T-helper 2 cell treated with Interferon-gamma antibody and Interleukin-4, amounts not matched to agents 5 μg/mL and 100 μg/mL, for 36 hours (primary cell): ENCODE results near the gene TMEM132D.

Experiments
- DNase-seq: peaks from one replicate; pipeline ENCODE4 v3.0.0; 2021; ENCODE audit warnings: low spot score
- H3K27ac Mint-ChIP-seq: one replicate; pipeline ENCODE4 v1.8.0; 2021; ENCODE audit warnings: mild to moderate bottlenecking, mixed read lengths
- H3K27me3 Mint-ChIP-seq: one replicate; pipeline ENCODE4 v1.8.0; 2021; ENCODE audit warnings: low read depth, mixed read lengths
- H3K36me3 Mint-ChIP-seq: one replicate; pipeline ENCODE4 v1.8.0; 2021; ENCODE audit warnings: low read depth, mixed read lengths
- H3K4me1 Mint-ChIP-seq: one replicate; pipeline ENCODE4 v1.8.0; 2021; ENCODE audit warnings: low read depth, mixed read lengths
- H3K4me3 Mint-ChIP-seq: one replicate; pipeline ENCODE4 v1.8.0; 2022; ENCODE audit warnings: mild to moderate bottlenecking, moderate library complexity, mixed read lengths
- H3K9me3 Mint-ChIP-seq: one replicate; pipeline ENCODE4 v1.8.0; 2021; ENCODE audit warnings: mixed read lengths

The TMEM132D gene

DNA sequence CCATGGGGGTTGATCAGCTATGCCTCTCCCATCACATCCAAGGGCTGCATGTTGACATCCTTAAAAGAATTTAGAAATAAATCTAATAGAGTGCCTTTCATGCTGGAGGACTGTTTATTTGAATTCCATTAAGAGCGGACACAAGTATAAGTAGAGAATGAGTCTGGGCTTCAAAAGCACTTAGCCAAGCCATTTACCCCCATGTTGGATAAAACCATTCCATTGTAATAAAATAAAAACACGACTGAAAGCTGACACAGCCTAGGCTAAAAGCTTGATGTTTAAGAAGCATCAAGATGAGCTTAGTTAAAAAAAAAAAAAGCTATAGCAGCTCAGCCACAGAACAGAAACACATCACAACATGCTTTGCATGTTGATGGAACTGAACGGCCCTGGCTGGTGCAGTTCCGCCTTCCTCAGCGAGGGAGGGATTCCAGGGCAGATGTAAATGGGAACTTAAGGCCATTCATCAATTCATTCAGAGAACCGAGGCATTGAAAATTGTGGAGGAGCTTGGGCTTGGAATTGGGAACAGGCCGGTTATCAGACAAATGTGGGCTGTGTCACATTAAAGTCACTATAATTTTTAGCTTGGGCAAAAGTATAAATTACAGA is 41.2 kb downstream of the TMEM132D start:
- no peak overlapping the region for H3K4me3 Mint-ChIP-seq
- peaks cover 23% of the 10 kb centered on the region for H3K9me3 Mint-ChIP-seq
- no peak for DNase-seq
- H3K4me1 Mint-ChIP-seq = no peaks in the 10 kb centered on the region
- H3K27ac Mint-ChIP-seq = no peak overlapping the region
- H3K36me3 Mint-ChIP-seq = no peaks in the 10 kb centered on the region
- H3K27me3 Mint-ChIP-seq = no peaks in the 10 kb centered on the region

GRCh38 chr12:129861951-129862350 is 41.9 kb downstream of the TMEM132D start:
- Mint-ChIP-seq H3K27me3 (no peaks in the 10 kb centered on the region), H3K9me3 (peaks cover 19% of the 10 kb centered on the region), H3K27ac (no peak overlapping the region), H3K4me1 (no peaks in the 10 kb centered on the region), H3K4me3 (no peak overlapping the region), H3K36me3 (no peaks in the 10 kb centered on the region)
- DNase-seq = no peak

DNA sequence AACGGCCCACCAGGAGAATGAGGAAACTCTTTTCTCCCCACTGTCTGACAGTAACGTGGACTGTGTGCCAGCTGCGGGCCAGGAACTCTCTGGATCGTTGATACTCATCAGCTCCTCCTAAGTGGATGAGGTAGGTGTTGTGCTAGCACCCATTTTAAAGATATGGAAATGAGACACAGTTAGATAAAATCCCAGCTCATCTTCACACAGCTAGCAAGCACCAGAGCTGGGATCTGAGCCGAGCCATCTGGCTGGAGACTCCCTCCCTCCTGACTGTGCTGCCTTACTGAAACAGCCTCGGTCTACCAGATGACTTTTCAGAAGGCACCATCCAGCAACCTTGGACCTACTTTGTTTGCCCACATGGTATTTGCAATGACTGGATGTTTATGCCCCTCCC is 49.2 kb downstream of the TMEM132D start:
- DNase-seq = no peak
- Mint-ChIP-seq H3K27me3 (no peaks in the 10 kb centered on the region), H3K4me1 (no peaks in the 10 kb centered on the region), H3K9me3 (no peaks in the 10 kb centered on the region), H3K36me3 (no peaks in the 10 kb centered on the region), H3K27ac (no peak overlapping the region), H3K4me3 (no peak overlapping the region)

DNA sequence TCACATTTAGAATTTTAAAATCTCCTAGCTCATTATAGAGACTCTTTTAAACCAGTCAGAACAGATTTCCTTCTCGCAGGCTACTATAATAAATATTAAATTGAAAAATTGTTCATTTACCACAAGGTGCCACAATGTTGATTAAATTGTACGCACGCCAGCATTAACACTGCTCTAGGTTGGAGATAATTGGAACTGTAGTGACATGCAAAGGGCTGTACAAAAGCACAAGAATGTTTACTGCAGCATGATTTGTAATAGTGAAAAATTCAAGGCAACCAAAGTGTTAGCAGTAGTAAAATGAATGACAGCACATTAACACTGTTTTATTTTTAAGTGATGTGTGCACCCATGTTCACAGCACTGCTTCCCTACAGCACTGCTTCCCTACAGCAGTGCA is 52.5 kb downstream of the TMEM132D start:
- Mint-ChIP-seq H3K27ac (no peak overlapping the region), H3K27me3 (no peaks in the 10 kb centered on the region), H3K4me3 (no peak overlapping the region), H3K36me3 (no peaks in the 10 kb centered on the region), H3K4me1 (no peaks in the 10 kb centered on the region), H3K9me3 (no peaks in the 10 kb centered on the region)
- DNase-seq = no peak

DNA sequence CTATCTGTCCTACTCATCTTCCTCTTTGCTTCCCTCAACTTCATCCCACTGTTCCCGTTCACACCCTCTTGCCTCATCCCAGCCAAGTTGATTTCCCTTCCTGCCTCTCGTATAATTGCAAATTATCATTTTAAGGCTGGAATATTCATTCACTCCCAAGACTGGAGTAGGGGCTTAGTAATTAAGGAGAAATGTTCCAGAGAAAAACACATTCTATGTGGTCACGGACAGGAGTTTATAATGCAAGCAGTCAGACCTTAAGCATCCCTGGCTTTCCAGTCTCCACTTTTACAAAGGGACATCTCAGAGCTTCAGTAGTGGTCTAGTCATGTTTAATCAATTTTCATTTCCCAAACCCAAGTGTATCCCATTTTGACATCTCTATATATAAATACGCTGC is 54.9 kb downstream of the TMEM132D start:
- DNase-seq = no peak
- no peaks in the 10 kb centered on the region for H3K9me3 Mint-ChIP-seq

DNA sequence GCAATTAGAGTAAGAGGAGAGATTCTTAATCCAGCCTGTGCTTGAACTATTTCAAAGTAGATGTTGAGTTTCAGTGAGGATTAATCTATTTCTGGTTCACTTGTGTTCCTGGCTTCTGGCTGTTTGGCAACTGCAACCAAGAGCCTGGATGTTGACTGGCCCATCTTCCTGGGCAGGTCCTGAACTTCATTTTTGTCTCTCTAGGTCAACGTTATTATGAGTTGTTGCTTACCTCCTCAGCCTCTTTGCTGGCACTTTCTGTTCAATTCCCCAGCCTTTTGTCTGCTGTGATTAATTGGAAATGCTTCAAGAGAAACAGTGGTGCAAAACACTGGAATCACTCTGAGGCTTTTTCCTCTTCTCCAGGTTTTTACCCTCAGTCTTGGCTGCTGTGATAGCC is 56.8 kb downstream of the TMEM132D start:
- no peak overlapping the region for H3K4me3 Mint-ChIP-seq
- no peak overlapping the region for H3K27ac Mint-ChIP-seq
- H3K9me3 Mint-ChIP-seq = no peaks in the 10 kb centered on the region
- H3K27me3 Mint-ChIP-seq = no peaks in the 10 kb centered on the region
- DNase-seq = no peak
- H3K36me3 Mint-ChIP-seq = no peaks in the 10 kb centered on the region
- no peaks in the 10 kb centered on the region for H3K4me1 Mint-ChIP-seq

More for the DNA sequence above, 54.9 kb downstream of the TMEM132D start:
- Mint-ChIP-seq H3K4me1 (no peaks in the 10 kb centered on the region), H3K4me3 (no peak overlapping the region), H3K27me3 (no peaks in the 10 kb centered on the region), H3K36me3 (no peaks in the 10 kb centered on the region), H3K27ac (no peak overlapping the region)

GRCh38 chr12:129844662-129845220 is 59.1 kb downstream of the TMEM132D start:
- no peak overlapping the region for H3K4me3 Mint-ChIP-seq
- no peak for DNase-seq
- no peaks in the 10 kb centered on the region for H3K4me1 Mint-ChIP-seq
- no peaks in the 10 kb centered on the region for H3K27me3 Mint-ChIP-seq
- H3K27ac Mint-ChIP-seq = no peak overlapping the region
- no peaks in the 10 kb centered on the region for H3K36me3 Mint-ChIP-seq
- no peaks in the 10 kb centered on the region for H3K9me3 Mint-ChIP-seq

DNA sequence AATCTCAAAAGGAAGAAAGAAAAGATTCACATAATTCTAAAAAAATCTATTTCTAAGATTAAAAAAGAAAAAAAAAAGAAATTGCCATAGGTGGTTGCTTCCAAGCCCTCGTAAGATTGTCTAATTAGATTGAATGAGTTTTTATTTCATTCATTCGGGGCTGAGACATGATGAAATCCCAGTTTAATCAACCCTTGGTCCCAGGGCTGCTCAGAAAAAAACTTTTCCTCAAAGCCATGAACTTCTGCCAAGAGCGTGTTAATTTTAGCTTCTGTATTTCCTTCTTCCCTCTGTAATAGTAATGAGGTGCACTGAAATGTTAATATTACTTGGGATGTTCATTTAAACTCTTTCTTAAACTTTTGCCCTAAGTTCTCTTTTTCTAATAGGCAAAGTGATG is 62.6 kb downstream of the TMEM132D start:
- no peak overlapping the region for H3K4me3 Mint-ChIP-seq
- no peaks in the 10 kb centered on the region for H3K27me3 Mint-ChIP-seq
- H3K36me3 Mint-ChIP-seq = no peaks in the 10 kb centered on the region
- H3K27ac Mint-ChIP-seq = no peak overlapping the region
- DNase-seq = no peak
- H3K9me3 Mint-ChIP-seq = no peaks in the 10 kb centered on the region
- H3K4me1 Mint-ChIP-seq = no peaks in the 10 kb centered on the region

DNA sequence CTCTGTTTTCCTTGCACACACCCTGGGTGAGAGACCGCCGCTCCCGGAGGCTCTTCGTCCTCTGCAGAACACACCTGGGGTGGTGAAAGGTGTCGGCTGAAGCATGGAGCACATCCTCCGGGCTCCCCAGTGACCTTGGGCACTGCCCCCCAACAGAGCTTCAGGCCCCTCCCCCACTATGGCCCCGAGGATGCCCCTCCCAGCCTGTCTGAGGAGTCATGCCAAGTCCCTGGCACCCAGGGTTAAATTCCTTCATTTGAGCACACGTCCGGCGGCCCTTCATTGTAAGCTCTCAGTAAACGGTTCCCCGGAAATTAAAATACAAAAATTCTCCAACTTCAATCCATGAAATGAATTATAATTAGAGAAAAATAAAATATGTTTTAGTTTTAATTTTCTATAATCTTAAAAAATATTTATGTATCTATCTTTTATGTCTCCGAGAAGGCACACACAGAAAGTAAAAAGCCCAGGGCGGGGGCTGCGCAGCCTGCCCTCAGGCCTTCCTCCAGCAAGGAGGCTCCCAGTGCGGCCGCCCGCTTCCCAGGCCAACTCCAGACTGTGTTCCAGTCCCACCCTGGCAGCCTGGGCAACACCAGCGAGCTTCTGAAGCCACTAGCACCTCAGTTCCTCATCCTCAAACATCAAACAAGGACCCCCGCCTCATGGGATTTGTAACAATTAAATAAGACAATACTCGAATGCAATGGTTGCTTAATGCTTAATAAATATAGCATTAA is 63.5 kb downstream of the TMEM132D start:
- no peaks in the 10 kb centered on the region for H3K27me3 Mint-ChIP-seq
- H3K4me3 Mint-ChIP-seq = no peak overlapping the region
- no peaks in the 10 kb centered on the region for H3K4me1 Mint-ChIP-seq
- no peaks in the 10 kb centered on the region for H3K9me3 Mint-ChIP-seq
- H3K36me3 Mint-ChIP-seq = no peaks in the 10 kb centered on the region
- DNase-seq = no peak
- H3K27ac Mint-ChIP-seq = no peak overlapping the region

GRCh38 chr12:129839679-129840078 is 64.1 kb downstream of the TMEM132D start:
- no peaks in the 10 kb centered on the region for H3K4me1 Mint-ChIP-seq
- no peak for DNase-seq
- no peaks in the 10 kb centered on the region for H3K36me3 Mint-ChIP-seq
- no peak overlapping the region for H3K27ac Mint-ChIP-seq
- peaks cover 3% of the 10 kb centered on the region for H3K9me3 Mint-ChIP-seq
- H3K27me3 Mint-ChIP-seq = no peaks in the 10 kb centered on the region
- no peak overlapping the region for H3K4me3 Mint-ChIP-seq

DNA sequence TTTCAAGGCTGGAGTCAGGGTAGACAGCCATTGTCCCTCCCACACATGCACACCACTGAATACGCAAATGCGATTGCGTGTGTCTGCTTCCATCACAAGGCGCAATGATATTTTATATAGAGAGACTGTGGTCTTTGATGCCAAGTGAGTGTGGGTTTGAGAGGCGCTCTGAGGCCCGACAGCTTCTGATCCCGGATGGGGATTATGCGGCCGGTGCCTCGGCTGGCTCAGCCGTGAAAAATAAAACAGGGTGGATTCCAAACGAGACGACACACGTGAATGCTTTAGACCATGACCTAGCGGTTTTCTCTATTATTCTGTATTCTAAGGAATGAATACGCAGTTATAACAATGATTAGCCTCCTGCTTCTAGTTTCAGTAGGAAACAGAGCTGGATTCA is 72.5 kb downstream of the TMEM132D start:
- H3K27me3 Mint-ChIP-seq = no peaks in the 10 kb centered on the region
- H3K36me3 Mint-ChIP-seq = no peaks in the 10 kb centered on the region
- H3K27ac Mint-ChIP-seq = no peak overlapping the region
- no peak overlapping the region for H3K4me3 Mint-ChIP-seq
- no peak for DNase-seq
- H3K4me1 Mint-ChIP-seq = no peaks in the 10 kb centered on the region
- H3K9me3 Mint-ChIP-seq = peaks cover 26% of the 10 kb centered on the region

- H3K27ac Mint-ChIP-seq = no peak overlapping the region
- H3K4me3 Mint-ChIP-seq = no peak overlapping the region
Measured at GRCh38 chr12:129830796-129831195, 73.0 kb downstream of the TMEM132D start.

DNA sequence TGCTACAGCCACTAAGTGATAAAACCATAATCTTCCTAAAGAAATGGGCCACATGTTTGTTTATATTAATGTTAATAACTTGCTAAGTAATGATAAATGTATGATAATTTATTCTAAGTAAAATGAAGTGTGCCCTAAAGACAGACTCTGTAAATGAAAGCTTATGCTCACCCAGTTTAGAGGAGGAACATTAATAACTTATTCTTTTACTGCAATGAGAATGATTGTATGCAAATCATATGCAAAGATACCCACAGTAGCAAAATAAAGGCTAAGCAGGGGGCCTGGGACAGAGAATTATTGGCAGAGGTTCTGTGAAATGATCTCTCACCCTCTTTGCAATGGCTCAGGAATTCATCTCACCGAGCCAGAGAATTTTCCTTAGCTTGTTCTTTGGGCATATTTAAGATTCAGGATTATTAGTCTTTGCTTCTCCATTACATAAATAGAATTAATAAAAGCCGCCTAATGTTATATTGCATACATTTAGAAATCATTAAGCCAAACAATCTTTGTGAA is 75.9 kb downstream of the TMEM132D start:
- H3K27me3 Mint-ChIP-seq = no peaks in the 10 kb centered on the region
- no peak overlapping the region for H3K4me3 Mint-ChIP-seq
- no peaks in the 10 kb centered on the region for H3K4me1 Mint-ChIP-seq
- no peaks in the 10 kb centered on the region for H3K36me3 Mint-ChIP-seq
- no peak overlapping the region for H3K27ac Mint-ChIP-seq
- DNase-seq = no peak
- peaks cover 23% of the 10 kb centered on the region for H3K9me3 Mint-ChIP-seq

More at GRCh38 chr12:129830796-129831195, 73.0 kb downstream of the TMEM132D start:
- no peaks in the 10 kb centered on the region for H3K4me1 Mint-ChIP-seq
- no peak for DNase-seq
- no peaks in the 10 kb centered on the region for H3K27me3 Mint-ChIP-seq
- no peaks in the 10 kb centered on the region for H3K36me3 Mint-ChIP-seq
- peaks cover 26% of the 10 kb centered on the region for H3K9me3 Mint-ChIP-seq

GRCh38 chr12:129827102-129827865 is 76.5 kb downstream of the TMEM132D start:
- Mint-ChIP-seq H3K36me3 (no peaks in the 10 kb centered on the region), H3K9me3 (peaks cover 23% of the 10 kb centered on the region), H3K4me3 (no peak overlapping the region), H3K4me1 (no peaks in the 10 kb centered on the region), H3K27ac (no peak overlapping the region), H3K27me3 (no peaks in the 10 kb centered on the region)
- no peak for DNase-seq
